ENCODE results near the gene KCTD4.

Gene KCTD4

GRCh38 chr13:45174478-45174877 lies 26.4 kb downstream of the KCTD4 start:
- DNase-seq (ENCODE audit: low read depth in 2 of 2): no peak

- no peak for DNase-seq (ENCODE audit: low read depth in 2 of 2)
Observed at GRCh38 chr13:45168555-45168930, 32.3 kb downstream of the KCTD4 start.

- DNase-seq (ENCODE audit: low read depth in 2 of 2): no peak
Observed at GRCh38 chr13:45167611-45168554, 33.0 kb downstream of the KCTD4 start.

DNA sequence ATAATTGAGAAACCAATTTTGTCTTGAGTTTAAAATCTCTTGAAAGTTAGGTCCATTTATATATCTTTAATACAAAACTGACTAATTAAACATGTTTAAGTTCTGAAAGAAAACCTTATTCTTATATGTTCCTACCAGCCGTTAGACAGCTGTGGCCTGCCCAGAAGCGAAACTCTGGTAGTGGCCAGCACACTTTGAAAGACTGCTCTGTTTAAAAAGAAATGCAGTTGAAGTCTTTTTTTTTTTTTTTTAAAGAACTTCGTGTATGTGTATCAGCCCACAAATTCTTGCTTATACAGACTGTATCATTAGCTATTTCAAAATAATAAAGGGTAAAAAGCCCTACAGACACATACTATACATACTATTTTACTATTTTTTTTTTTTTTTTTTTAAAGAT lies 34.0 kb downstream of the KCTD4 start:
- DNase-seq (ENCODE audit: low read depth in 2 of 2): no peak

DNA sequence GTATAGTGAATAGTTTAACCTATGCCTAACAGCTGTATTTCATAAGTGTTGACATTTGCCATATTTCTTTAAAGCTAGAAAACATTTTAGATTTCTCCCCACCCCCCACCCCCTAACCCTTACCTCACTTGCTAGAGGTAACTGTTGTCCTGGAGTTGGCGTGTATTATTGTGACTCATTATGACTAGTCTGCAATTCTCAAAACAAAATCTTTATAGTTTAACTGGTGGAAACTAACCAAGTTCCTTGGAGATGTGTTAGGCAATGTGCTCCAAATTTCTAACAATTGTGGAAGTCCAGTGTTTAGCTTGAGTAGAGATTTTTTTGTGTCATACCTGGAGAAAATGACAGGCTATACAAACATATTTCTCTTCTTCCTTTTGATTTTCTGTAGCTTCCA lies 38.0 kb downstream of the KCTD4 start:
- DNase-seq (ENCODE audit: low read depth in 2 of 2): no peak

- DNase-seq (ENCODE audit: low read depth in 2 of 2): no peak
Observed at GRCh38 chr13:45162194-45162593, 38.7 kb downstream of the KCTD4 start.

DNA sequence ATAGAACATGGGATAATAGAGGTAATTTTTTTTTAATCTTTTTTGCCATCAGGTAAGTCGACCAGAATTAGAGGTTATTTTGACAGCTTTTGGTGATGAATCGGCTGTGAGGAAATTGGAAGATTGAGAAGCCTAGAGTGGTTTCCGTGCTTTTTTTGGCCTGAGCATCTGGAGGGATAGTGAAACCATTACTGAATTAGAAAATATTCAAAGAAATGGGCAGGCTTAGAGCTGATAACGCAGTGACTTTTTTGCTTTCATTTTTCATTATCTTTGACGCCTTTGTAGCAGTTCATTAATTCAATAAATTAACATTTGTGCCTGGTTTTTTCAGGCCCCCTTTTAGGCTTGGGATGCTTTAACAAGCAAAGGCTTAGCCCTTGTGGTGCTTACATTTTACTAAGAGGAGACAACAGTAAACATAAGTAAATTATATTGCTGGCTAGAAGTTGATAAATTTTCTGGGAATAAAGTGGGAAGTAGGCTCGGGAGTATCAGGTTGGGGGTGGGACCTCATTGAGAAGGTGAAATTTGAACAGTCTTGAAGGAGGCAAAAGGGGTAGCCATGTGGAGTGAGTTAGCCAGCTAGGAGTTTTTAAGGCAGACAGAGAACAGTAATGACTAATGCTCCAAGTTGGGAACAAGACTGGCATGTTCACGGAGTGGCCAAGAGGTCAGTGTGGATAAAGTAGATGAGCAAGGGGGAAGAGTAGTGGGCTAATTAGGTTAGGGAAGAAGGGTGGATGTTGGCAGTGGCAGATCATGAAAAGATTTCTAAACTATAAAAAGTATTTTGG lies 44.1 kb downstream of the KCTD4 start:
- no peak for DNase-seq (ENCODE audit: low read depth in 2 of 2)

DNA sequence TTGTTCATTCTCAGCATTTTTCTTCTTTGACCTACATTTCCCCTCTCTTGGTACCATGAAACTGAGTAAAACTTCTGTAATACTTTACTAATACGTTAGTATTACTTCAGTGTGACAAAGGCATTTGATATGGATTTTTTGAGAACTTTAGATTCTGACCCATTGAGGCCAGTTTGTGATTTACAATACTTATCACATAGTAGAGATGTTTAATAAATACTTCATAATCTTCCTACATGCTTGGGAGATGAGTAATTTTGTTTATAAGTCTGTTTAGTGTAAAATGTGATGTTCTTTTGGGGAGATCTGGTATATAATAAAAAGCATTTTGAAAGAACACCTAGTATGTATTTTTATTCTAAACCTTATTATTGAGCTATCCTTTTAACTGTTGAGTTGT lies 50.9 kb downstream of the KCTD4 start:
- DNase-seq (ENCODE audit: low read depth in 2 of 2): no peak

GRCh38 chr13:45143346-45143751 lies 57.5 kb downstream of the KCTD4 start:
- no peak for DNase-seq (ENCODE audit: low read depth in 2 of 2)

Measured in stimulated activated CD4-positive, alpha-beta T cell treated with anti-CD3 and anti-CD28 coated beads, Interleukin-1b, Interleukin-23, amount 100 ng/mL, for 1 hour (primary cell).